H9 (cell line): Measurements from ENCODE around the gene NDOR1. TPM values are rescaled to one million over a fixed set of nuclear protein-coding genes. Genes with fewer than 3 reads are reported as not detected.

ENCODE experiments used
- DNase-seq: peaks from one replicate; pipeline ENCODE4 v3.0.0-alpha.2; 2017
- H2AFZ ChIP-seq: one replicate; pipeline ENCODE4 v1.6.1; 2013; ENCODE audit warnings: mild to moderate bottlenecking, low read length, control low read depth, moderate library complexity
- H2AK5ac ChIP-seq: 2 replicates; pipeline ENCODE4 v1.6.1; 2013; ENCODE audit warnings: low read length, control low read depth, mixed read lengths; ENCODE audit not compliant: insufficient read length
- H2BK120ac ChIP-seq: one replicate; pipeline ENCODE4 v1.6.1; 2013; ENCODE audit warnings: low read depth, mild to moderate bottlenecking, low read length, control low read depth, inconsistent platforms; ENCODE audit not compliant: poor library complexity, severe bottlenecking
- H2BK12ac ChIP-seq: 2 replicates; pipeline ENCODE4 v1.6.1; 2013; ENCODE audit warnings: low read length, control low read depth, mixed read lengths, low read depth; ENCODE audit not compliant: insufficient read length
- H2BK15ac ChIP-seq: 2 replicates; pipeline ENCODE4 v1.6.1; 2013; ENCODE audit warnings: low read depth, low read length, control low read depth
- H2BK20ac ChIP-seq: one replicate; pipeline ENCODE4 v1.6.1; 2013; ENCODE audit warnings: low read depth, mild to moderate bottlenecking, low read length, control low read depth, inconsistent platforms; ENCODE audit not compliant: poor library complexity, severe bottlenecking
- H2BK5ac ChIP-seq: 2 replicates; pipeline ENCODE4 v1.6.1; 2013; ENCODE audit warnings: low read length, control low read depth, mixed read lengths; ENCODE audit not compliant: insufficient read length
- H3K14ac ChIP-seq: 2 replicates; pipeline ENCODE4 v1.6.1; 2013; ENCODE audit warnings: low read length, control low read depth; ENCODE audit not compliant: insufficient read depth
- H3K18ac ChIP-seq: 2 replicates; pipeline ENCODE4 v1.6.1; 2013; ENCODE audit warnings: low read depth, mild to moderate bottlenecking, mixed read lengths, low read length, control low read depth; ENCODE audit not compliant: insufficient read length
- H3K23ac ChIP-seq: 2 replicates; pipeline ENCODE4 v1.6.1; 2013; ENCODE audit warnings: low read length, control low read depth, mixed read lengths, low read depth; ENCODE audit not compliant: insufficient read length
- H3K23me2 ChIP-seq: 2 replicates; pipeline ENCODE4 v1.6.1; 2013; ENCODE audit warnings: low read depth, mild to moderate bottlenecking, mixed read lengths, low read length, control low read depth; ENCODE audit not compliant: insufficient read length, poor library complexity, severe bottlenecking
- H3K27ac ChIP-seq: 2 replicates; pipeline ENCODE4 v1.5.1; 2013; ENCODE audit warnings: low read length, control low read depth, mixed read lengths, low read depth; ENCODE audit not compliant: insufficient read length
- H3K27me3 ChIP-seq: 2 replicates; pipeline ENCODE4 v1.6.1; 2013; ENCODE audit warnings: low read length, control low read depth, inconsistent platforms; ENCODE audit not compliant: insufficient read depth
- H3K4ac ChIP-seq: 2 replicates; pipeline ENCODE4 v1.6.1; 2013; ENCODE audit warnings: low read depth, mild to moderate bottlenecking, control low read depth, inconsistent platforms, low read length, moderate library complexity
- H3K4me1 ChIP-seq: 2 replicates; pipeline ENCODE4 v1.6.1; 2013; ENCODE audit warnings: low read length, control low read depth, inconsistent platforms; ENCODE audit not compliant: insufficient read depth
- H3K4me2 ChIP-seq: 2 replicates; pipeline ENCODE4 v1.6.1; 2013; ENCODE audit warnings: low read length, control low read depth, mixed read lengths; ENCODE audit not compliant: insufficient read length, insufficient read depth
- H3K56ac ChIP-seq: 2 replicates; pipeline ENCODE4 v1.6.1; 2013; ENCODE audit warnings: low read depth, mild to moderate bottlenecking, mixed read lengths, low read length, control low read depth; ENCODE audit not compliant: insufficient read length
- H3K79me1 ChIP-seq: 2 replicates; pipeline ENCODE4 v1.6.1; 2013; ENCODE audit warnings: low read depth, mild to moderate bottlenecking, moderate library complexity, low read length, control low read depth, inconsistent platforms; ENCODE audit not compliant: insufficient read depth, poor library complexity, severe bottlenecking
- H3K79me2 ChIP-seq: 2 replicates; pipeline ENCODE4 v1.6.1; 2013; ENCODE audit warnings: low read length, control low read depth, inconsistent platforms; ENCODE audit not compliant: insufficient read depth
- H3K9ac ChIP-seq: 2 replicates; pipeline ENCODE4 v1.6.1; 2013; ENCODE audit warnings: low read length, control low read depth, mixed read lengths; ENCODE audit not compliant: insufficient read length; ENCODE audit errors: extremely low read depth
- H3K9me3 ChIP-seq: one replicate; pipeline ENCODE4 v1.6.1; 2013; ENCODE audit warnings: low read depth, low read length, inconsistent platforms; ENCODE audit not compliant: control insufficient read depth
- H3T11ph ChIP-seq: one replicate; pipeline ENCODE4 v1.6.1; 2013; ENCODE audit warnings: mild to moderate bottlenecking, low read length, control low read depth, inconsistent platforms
- H4K20me1 ChIP-seq: one replicate; pipeline ENCODE4 v1.6.1; 2013; ENCODE audit not compliant: control insufficient read depth, insufficient read length, insufficient read depth
- H4K5ac ChIP-seq: 2 replicates; pipeline ENCODE4 v1.6.1; 2013; ENCODE audit warnings: low read depth, mild to moderate bottlenecking, mixed read lengths, low read length, control low read depth; ENCODE audit not compliant: insufficient read length
- H4K8ac ChIP-seq: replicated peaks from 2 replicates; pipeline ENCODE4 v1.6.1; 2013; ENCODE audit warnings: low read length, control low read depth, mixed read lengths, low read depth; ENCODE audit not compliant: insufficient read length
- H4K91ac ChIP-seq: 2 replicates; pipeline ENCODE4 v1.6.1; 2013; ENCODE audit warnings: low read depth, mild to moderate bottlenecking, moderate library complexity, mixed read lengths, low read length, control low read depth; ENCODE audit not compliant: insufficient read length
- H3K27ac Mint-ChIP-seq, 3 experiments: 2 replicates in 2 of 3; 3 replicates in 1 of 3; pipeline ENCODE4 v1.8.0; 2020 to 2021; ENCODE audit warnings: mixed read lengths in 3 of 3, mild to moderate bottlenecking in 1 of 3, moderate library complexity in 1 of 3
- H3K27me3 Mint-ChIP-seq: 2 replicates; pipeline ENCODE4 v1.8.0; 2021; ENCODE audit warnings: low read depth, mild to moderate bottlenecking, moderate library complexity, mixed read lengths
- H3K36me3 Mint-ChIP-seq, 3 experiments: 2 replicates in 2 of 3; 3 replicates in 1 of 3; pipeline ENCODE4 v1.8.0; 2020 to 2021; ENCODE audit warnings: low read depth in 3 of 3, mixed read lengths in 3 of 3; ENCODE audit not compliant: insufficient read depth in 1 of 3
- H3K4me1 Mint-ChIP-seq, 2 experiments: 2 replicates each; pipeline ENCODE4 v1.8.0; 2020; ENCODE audit warnings: mixed read lengths in 2 of 2
- H3K4me3 Mint-ChIP-seq, 2 experiments: 2 replicates in 1 of 2; 3 replicates in 1 of 2; pipeline ENCODE4 v1.8.0; 2020 to 2021; ENCODE audit warnings: mild to moderate bottlenecking in 2 of 2, mixed read lengths in 2 of 2, moderate library complexity in 1 of 2
- H3K9me3 Mint-ChIP-seq, 2 experiments: 2 replicates in 1 of 2; 3 replicates in 1 of 2; pipeline ENCODE4 v1.8.0; 2020; ENCODE audit warnings: mild to moderate bottlenecking in 2 of 2, mixed read lengths in 2 of 2, moderate library complexity in 1 of 2
- CTCF ChIP-seq: fragments of 200-600 bp; sonication (generic); conservative IDR thresholded peaks from 3 replicates; pipeline ENCODE4 v1.8.0; 2021; ENCODE audit warnings: antibody characterized with exemption, mild to moderate bottlenecking
- WGBS: extraction: QIAGEN DNeasy Blood & Tissue Kit; methylation state at CpG from one replicate; pipeline ENCODE4 v1.1.7; 2013; ENCODE audit warnings: missing lambda C conversion rate, low lambda C conversion rate, mixed read lengths; ENCODE audit not compliant: insufficient read length; ENCODE audit errors: extremely low coverage; 5-methylcytosine and 5-hydroxymethylcytosine counted together
- total RNA-seq: library from RNA; stranded (reverse); gene quantifications from 2 replicates; pipeline ENCODE4 v1.2.1, GENCODE V29; 2021

The NDOR1 gene
- total RNA-seq, 1 experiment from 2014 or later: 44.1 TPM

GRCh38 chr9:137218754-137219271 is 13.3 kb downstream of the NDOR1 start:
- DNase-seq: no peak
- no CpG with 5 or more reads among the region's 12 CpGs for WGBS
- Histone ChIP-seq H3K79me2 (no peaks in the 10 kb centered on the region), H4K91ac (no peak overlapping the region), H3K27me3 (no peaks in the 10 kb centered on the region), H3K79me1 (no peaks in the 10 kb centered on the region), H3K14ac (no peak overlapping the region), H4K20me1 (no peaks in the 10 kb centered on the region), H2AFZ (no peak overlapping the region), H3K23me2 (peaks cover 12% of the 10 kb centered on the region), H2BK120ac (no peak overlapping the region), H3K9ac (no peak overlapping the region), H3K27ac (no peak overlapping the region), H3T11ph (no peak overlapping the region), H2AK5ac (no peak overlapping the region), H4K8ac (no peak overlapping the region), H2BK20ac (no peak overlapping the region), H3K4me1 (no peaks in the 10 kb centered on the region; the same call in 1 of the 2 replicates), H2BK12ac (no peak overlapping the region), H3K4ac (no peak overlapping the region), H3K18ac (no peak overlapping the region), H3K4me2 (no peak overlapping the region), H3K9me3 (no peaks in the 10 kb centered on the region), H3K56ac (no peak overlapping the region), H3K23ac (no peak overlapping the region), H2BK15ac (no peak overlapping the region), H2BK5ac (no peak overlapping the region), H4K5ac (no peak overlapping the region)
- Mint-ChIP-seq H3K27me3 (no peaks in the 10 kb centered on the region), H3K36me3 (peaks cover 3 to 19% (median 5%) of the 10 kb centered on the region in 3 experiments; a peak in 3 of 7 replicates), H3K27ac (0 out of 7 replicates have a peak overlapping the region, but pooled peaks of 1 of the 3 experiments have one; percentile 57), H3K9me3 (no peaks in the 10 kb centered on the region), H3K4me3 (no peak overlapping the region; a peak in 1 of 5 replicates), H3K4me1 (peaks cover 4 to 8% of the 10 kb centered on the region in 2 experiments)
- no peak for TF ChIP-seq CTCF
